Testis (tissue), 5 donors: ENCODE data around the gene SHROOM2. TPM values are rescaled to one million over a fixed set of nuclear protein-coding genes. Genes with fewer than 3 reads are reported as not detected.

Experiments
- DNase-seq: peaks from one replicate; pipeline ENCODE4 v3.0.0-alpha.2; 2019
- H3K27ac ChIP-seq, 2 donors: fragments of 200-600 bp; sonication (generic); one replicate each; pipeline ENCODE4 v1.5.1; 2019
- H3K27me3 ChIP-seq: fragments of 200-600 bp; sonication (generic); one replicate; pipeline ENCODE4 v1.5.1; 2019
- H3K36me3 ChIP-seq: fragments of 200-600 bp; sonication (generic); one replicate; pipeline ENCODE4 v1.5.1; 2017; ENCODE audit warnings: low read depth; ENCODE audit errors: missing control alignments
- H3K4me1 ChIP-seq: fragments of 200-600 bp; sonication (generic); one replicate; pipeline ENCODE4 v1.5.1; 2019
- H3K4me3 ChIP-seq, 2 donors: fragments of 200-600 bp; sonication (generic); one replicate each; pipeline ENCODE4 v1.5.1; 2017 to 2019
- H3K9me3 ChIP-seq: fragments of 200-600 bp; sonication (generic); one replicate; pipeline ENCODE4 v1.5.1; 2017
- CTCF ChIP-seq, 3 experiments: fragments of 450-650 bp in 2 of 3; fragments of 200-600 bp in 1 of 3; sonication (generic) in 1 of 3; IDR thresholded peaks; one replicate each; pipeline ENCODE4 v1.5.1; 2016 to 2019; ENCODE audit warnings: antibody characterized with exemption in 3 of 3, mild to moderate bottlenecking in 2 of 3, moderate library complexity in 1 of 3
- POLR2A ChIP-seq: fragments of 450-650 bp; IDR thresholded peaks from one replicate; pipeline ENCODE4 v1.6.1; 2017; ENCODE audit warnings: antibody characterized with exemption, mild to moderate bottlenecking, moderate library complexity
- WGBS, 2 donors: methylation state at CpG; one replicate each; pipeline ENCODE4 v1.1.5; 2018; 5-methylcytosine and 5-hydroxymethylcytosine counted together
- intact Hi-C: fragments of 100-400 bp; cut with DNase I; formaldehyde crosslinking; loops from one replicate; pipeline ENCODE4 v1.15.1; 2023; ENCODE audit warnings: low total_unique reads
- long read RNA-seq, 2 donors: transcript quantifications; one replicate each; lab custom pipeline, GENCODE V29; 2026
- polyA plus RNA-seq: library from polyadenylated mRNA; stranded (reverse); fragments of 350-450 nt; fragmentation: Illumina TruSeq; extraction: RNeasy Lipid Tissue Mini Kit (QIAGEN cat#74804); gene quantifications from one replicate; pipeline ENCODE4 v1.2.3, GENCODE V29; 2014; ENCODE audit warnings: low read depth, low replicate concordance; ENCODE audit not compliant: insufficient read depth
- total RNA-seq, 2 donors: library from RNA; depleted of rRNA; stranded (reverse); fragments of >200 nt; gene quantifications; one replicate each; pipeline ENCODE4 v1.2.3, GENCODE V29; 2016

Gene SHROOM2
- total RNA-seq (10 to 100 TPM; 22.1 to 46.0 TPM), polyA plus RNA-seq (8.2 TPM)
- long read RNA-seq, donor 1, partial matches to known transcripts: 5 of 5 reads
- long read RNA-seq, donor 1, other reads (novel, unspliced or antisense): 0 of 5 reads
- long read RNA-seq, donor 2: 0 reads

- intact Hi-C loops: no loop called here
- H3K9me3 ChIP-seq: no peaks in the 10 kb centered on the region
- H3K36me3 ChIP-seq: no peaks in the 10 kb centered on the region
- H3K27ac ChIP-seq: no peak within 1 kb of the TSS
- no peaks in the 10 kb centered on the region for H3K4me1 ChIP-seq
- H3K4me3 ChIP-seq: peak within 1 kb of the TSS; percentile 46 to 59
- H3K27me3 ChIP-seq: no peaks in the 10 kb centered on the region
- DNase-seq: peak; percentile 28
- no peak for TF ChIP-seq POLR2A
- TF ChIP-seq CTCF (IDR thresholded peaks at IDR 0.05): no peak
- whole genome bisulfite sequencing, 2 donors: 1% methylated on average over 18 of the region's 132 CpGs; no CpG with 5 or more reads in 1 of the 2 donors
Measured at GRCh38 chrX:9785944-9786797, at the start of gene SHROOM2. Gene SHROOM2, plus strand, starts transcription at chrX:9786429. Its CDS starts 117 bp downstream, at chrX:9786546.

- H3K27me3 ChIP-seq: no peaks in the 10 kb centered on the region
- intact Hi-C loops: no loop called here
Measured at GRCh38 chrX:9737363-9737762, 48.9 kb upstream of the SHROOM2 start.

GRCh38 chrX:9738151-9738550 is 48.1 kb upstream of the SHROOM2 start:
- Histone ChIP-seq H3K4me1 (no peaks in the 10 kb centered on the region), H3K27ac (no peak overlapping the region), H3K4me3 (no peak overlapping the region), H3K36me3 (no peaks in the 10 kb centered on the region), H3K27me3 (no peaks in the 10 kb centered on the region), H3K9me3 (no peaks in the 10 kb centered on the region)
- 29 to 42% methylated on average over 3 of the region's 3 CpGs for WGBS, 2 donors
- intact Hi-C loops: no loop called here
- no peak for TF ChIP-seq POLR2A
- no peak for TF ChIP-seq CTCF (IDR thresholded peaks at IDR 0.05)
- DNase-seq: no peak

More at GRCh38 chrX:9737363-9737762, 48.9 kb upstream of the SHROOM2 start:
- Histone ChIP-seq H3K36me3 (no peaks in the 10 kb centered on the region), H3K4me1 (no peaks in the 10 kb centered on the region), H3K9me3 (no peaks in the 10 kb centered on the region), H3K4me3 (no peak overlapping the region), H3K27ac (no peak overlapping the region)
- no peak for TF ChIP-seq POLR2A
- no peak for DNase-seq
- 60 to 75% methylated on average over 7 of the region's 7 CpGs for WGBS, 2 donors

GRCh38 chrX:9739130-9739529 is 47.1 kb upstream of the SHROOM2 start:
- no peak for DNase-seq
- Histone ChIP-seq H3K27ac (no peak overlapping the region), H3K9me3 (no peaks in the 10 kb centered on the region), H3K36me3 (no peaks in the 10 kb centered on the region), H3K4me1 (no peaks in the 10 kb centered on the region), H3K27me3 (no peaks in the 10 kb centered on the region), H3K4me3 (no peak overlapping the region)
- intact Hi-C loops: no loop called here
- 83 to 93% methylated on average over 2 to 4 of the region's 5 CpGs for WGBS, 2 donors
- no peak for TF ChIP-seq CTCF (IDR thresholded peaks at IDR 0.05)
- no peak for TF ChIP-seq POLR2A

GRCh38 chrX:9745417-9746115 is 40.7 kb upstream of the SHROOM2 start:
- Histone ChIP-seq H3K4me3 (no peak overlapping the region), H3K9me3 (no peaks in the 10 kb centered on the region), H3K27ac (no peak overlapping the region), H3K36me3 (no peaks in the 10 kb centered on the region), H3K4me1 (no peaks in the 10 kb centered on the region), H3K27me3 (no peaks in the 10 kb centered on the region)
- TF ChIP-seq POLR2A (no peak), CTCF (IDR thresholded peaks at IDR 0.05) (no peak)
- no peak for DNase-seq
- intact Hi-C loops: no loop called here
- WGBS, 2 donors: 61 to 65% methylated on average over 5 to 11 of the region's 11 CpGs
